T-helper 1 cell treated with Interleukin-12 subunit alpha and Interleukin-12 subunit beta and Interleukin-4 antibody, amounts not matched to agents 30 ng/mL and 1 ng/mL, for 36 hours (primary cell): ENCODE data around the gene FAM81A. TPM values are rescaled to one million over a fixed set of nuclear protein-coding genes. Genes with fewer than 3 reads are reported as not detected.
"Not testable (repeated sequence)": the region's sequence is repeated elsewhere in the genome, so short reads cannot be mapped to it uniquely, and the experiment has no call there.

ENCODE experiments used
- intact Hi-C: fragments of 100-400 bp; cut with micrococcal nuclease; formaldehyde crosslinking; loops from one replicate; pipeline ENCODE4 v1.15.1; 2024
- total RNA-seq: library from RNA; stranded (reverse); gene quantifications from 2 replicates; pipeline ENCODE4 v1.2.3, GENCODE V29; 2022

The FAM81A gene
- 0.17 and 0.78 TPM in 2 replicates for total RNA-seq

- intact Hi-C loops: loop anchor here (5.0 kb wide), 1 partner anchor 191 kb away; no protein-coding TSS in a partner anchor
These were observed at the start of gene FAM81A for GRCh38 chr15:59437817-59438624. Gene FAM81A (plus strand): TSS chr15:59438186. CDS start chr15:59458627, 20,441 bp downstream.

DNA sequence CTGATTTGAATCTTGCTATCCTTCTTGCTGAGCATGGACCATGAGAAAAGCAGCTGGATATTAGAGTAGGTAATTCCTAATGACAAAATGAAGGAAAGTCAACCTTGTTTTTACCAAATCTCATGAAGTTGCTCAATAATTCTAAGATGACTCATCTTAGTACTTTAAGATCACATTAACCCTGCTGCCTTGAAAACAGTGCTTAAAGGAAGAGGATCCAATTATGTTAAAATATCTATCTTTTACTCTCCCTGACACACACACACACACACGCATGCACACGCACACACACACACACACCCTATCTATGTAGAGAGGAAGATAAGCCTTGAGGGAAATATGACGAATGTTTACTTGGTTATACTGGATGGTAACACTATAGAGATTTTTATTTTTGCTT, 49.3 kb upstream of the FAM81A start:
- intact Hi-C loops: no loop called here

DNA sequence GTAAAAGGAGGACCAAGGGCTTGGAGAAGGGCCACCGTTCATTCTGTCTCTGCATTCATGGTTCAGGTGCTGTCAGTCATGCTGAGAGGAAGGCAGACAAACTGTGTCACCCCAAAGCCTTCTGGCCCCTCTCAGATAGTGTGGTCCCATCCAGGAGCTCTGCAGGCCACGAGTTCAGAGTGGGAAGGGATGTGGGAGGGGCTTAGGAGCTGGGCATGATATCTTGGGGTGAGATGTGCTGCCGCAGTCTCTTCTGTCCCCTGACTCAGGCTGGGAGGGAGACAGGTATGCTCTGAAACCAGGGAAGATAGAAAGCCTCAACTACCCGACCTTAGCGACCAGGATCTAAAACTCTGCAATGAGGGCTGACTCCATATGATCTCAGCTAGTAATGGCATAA, 45.7 kb upstream of the FAM81A start:
- intact Hi-C loops: no loop called here

- intact Hi-C loops: no loop called here
These were observed 43.8 kb upstream of the FAM81A start for GRCh38 chr15:59394166-59394661.

- intact Hi-C loops: no loop called here
These were observed 41.8 kb upstream of the FAM81A start for GRCh38 chr15:59396211-59396610.

DNA sequence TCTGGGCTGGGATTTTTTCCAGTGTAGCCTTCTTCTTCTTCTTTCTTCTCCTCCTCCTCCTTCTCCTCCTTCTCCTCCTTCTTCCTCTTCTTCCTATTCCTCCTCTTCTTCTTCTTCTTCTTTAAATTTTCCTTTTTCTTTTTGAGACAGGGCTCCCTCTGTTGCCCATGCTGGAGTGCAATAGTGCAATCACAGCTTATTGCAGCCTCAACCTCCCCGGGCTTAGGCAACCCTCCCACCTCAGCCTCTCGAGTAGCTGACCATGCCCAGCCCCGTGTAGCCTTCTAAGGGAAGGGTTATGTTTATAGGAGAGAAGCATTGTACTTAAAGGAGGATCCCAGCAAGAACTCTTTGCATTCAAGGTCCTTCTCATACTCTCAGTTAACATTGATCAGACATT, 41.3 kb upstream of the FAM81A start:
- intact Hi-C loops: no loop called here

DNA sequence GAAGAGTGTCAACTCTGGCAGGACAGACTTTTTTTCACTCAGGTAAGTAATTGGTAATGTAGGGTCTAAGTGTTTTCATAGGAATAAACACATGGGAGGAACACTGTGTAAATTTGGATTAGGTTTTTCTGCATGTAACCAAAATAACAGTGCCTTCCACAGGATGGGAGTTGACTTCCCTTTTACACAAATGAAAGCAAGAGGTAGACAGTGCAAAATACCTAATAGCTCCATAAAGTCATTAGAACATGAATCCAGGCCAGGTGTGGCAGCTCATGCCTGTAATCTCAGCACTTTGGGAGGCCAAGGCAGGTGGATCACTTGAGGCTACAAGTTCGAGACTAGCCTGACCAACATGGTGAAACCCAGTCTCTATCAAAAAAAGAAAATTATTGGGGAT, 39.8 kb upstream of the FAM81A start:
- intact Hi-C loops: no loop called here

DNA sequence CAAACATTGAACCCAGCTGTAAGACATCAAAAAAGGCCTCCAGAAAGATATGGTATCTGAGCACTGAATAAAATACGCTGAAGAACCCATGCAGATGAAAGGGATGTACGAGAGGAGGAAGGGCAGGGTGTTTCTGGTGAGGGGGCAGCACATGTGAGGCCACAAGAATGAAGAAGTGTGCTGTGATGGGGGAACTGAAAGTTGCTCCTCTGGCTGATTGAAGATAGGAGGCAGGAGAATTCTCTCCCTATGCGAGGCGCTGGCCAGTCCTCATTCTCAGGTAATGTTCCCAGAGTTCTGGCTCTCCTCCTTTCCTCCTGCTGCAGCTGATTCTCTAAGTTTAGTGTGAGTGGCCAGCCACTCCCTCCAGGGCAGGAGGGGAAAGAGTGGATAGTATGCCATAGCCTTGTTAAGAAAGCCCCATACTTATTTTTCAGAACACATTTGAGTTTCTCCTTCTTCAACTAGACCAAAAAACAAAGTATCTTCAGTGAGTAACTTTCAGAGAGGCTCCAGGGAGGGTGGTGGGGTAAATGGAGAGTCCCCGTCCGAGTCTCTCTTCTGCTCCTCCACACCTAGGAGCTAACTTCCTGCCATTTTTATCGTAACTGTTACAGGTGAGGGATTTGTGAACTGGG, 38.4 kb upstream of the FAM81A start:
- intact Hi-C loops: no loop called here

DNA sequence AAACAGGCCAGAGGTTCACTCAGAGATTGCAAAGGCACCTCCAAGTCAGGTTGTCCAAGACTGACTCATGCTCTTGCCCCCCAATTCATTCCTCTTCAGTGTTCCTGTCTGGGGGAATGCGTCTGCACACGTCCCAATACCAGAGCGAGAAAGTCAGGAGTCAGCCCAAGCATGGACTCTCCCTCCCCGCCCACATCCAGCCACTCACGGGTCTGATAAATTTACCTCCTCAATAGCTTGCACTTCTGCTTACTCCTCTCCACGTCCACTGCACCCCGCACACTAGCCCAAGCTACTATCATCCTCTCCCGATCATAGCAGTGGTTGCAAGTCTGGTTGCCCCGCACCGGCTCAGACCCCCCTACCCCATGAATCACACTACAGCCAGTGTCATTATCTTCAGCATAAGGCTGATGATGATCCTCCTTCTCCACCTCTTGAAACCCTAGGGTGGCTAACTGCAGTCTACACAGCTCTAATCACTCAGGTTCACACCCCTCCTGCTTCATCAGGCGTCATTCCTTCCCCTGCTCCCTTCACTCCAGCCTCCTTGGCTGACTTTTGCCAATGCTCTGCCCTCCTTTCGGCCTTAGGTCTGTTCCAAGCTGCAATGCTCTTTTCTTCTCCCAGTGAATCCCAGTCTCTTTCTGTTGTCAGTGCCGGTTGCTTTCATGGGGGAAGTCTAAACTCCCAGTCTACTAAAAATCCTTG, 37.7 kb upstream of the FAM81A start:
- intact Hi-C loops: no loop called here

- intact Hi-C loops: not testable (repeated sequence)
These were observed 36.7 kb upstream of the FAM81A start for GRCh38 chr15:59401051-59401823.

DNA sequence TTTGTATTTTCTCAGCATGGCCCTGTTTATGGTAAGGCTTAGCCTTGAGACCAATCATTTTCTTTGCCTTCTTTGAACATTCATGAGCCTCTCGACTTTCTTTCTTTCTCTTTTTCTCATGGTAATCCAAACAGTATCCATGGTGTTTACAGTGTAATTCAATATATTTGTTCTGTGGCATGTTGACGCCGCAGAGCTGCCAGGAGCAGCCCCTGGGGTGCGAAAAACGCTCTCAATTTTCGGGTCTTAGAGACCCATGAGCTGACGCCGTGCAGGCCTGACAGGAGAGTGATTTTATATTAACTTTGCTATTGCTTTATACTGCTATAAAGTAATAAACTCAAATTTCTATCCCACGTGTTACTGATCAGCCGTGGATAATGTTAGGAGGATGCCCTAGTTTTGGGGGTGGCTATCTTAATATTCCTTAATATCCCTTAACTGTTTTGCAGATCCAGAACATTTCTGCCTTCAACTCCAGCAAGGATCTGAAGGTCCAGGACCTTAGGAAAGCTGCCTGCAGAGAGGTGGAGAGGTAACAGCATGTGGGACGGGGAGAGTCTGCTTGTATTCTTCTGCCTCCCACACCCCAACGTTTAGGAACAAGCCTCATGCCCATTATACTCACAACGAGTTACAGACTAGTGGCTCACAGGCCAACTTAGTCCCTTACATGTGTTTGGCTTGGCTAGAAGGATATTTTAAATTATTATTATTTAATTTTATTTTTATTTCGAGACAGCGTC, 36.0 kb upstream of the FAM81A start:
- intact Hi-C loops: no loop called here

- intact Hi-C loops: no loop called here
These were observed 32.9 kb upstream of the FAM81A start for GRCh38 chr15:59405079-59405478.

GRCh38 chr15:59406446-59406845, 31.5 kb upstream of the FAM81A start:
- intact Hi-C loops: no loop called here

GRCh38 chr15:59407946-59408345, 30.0 kb upstream of the FAM81A start:
- intact Hi-C loops: no loop called here

DNA sequence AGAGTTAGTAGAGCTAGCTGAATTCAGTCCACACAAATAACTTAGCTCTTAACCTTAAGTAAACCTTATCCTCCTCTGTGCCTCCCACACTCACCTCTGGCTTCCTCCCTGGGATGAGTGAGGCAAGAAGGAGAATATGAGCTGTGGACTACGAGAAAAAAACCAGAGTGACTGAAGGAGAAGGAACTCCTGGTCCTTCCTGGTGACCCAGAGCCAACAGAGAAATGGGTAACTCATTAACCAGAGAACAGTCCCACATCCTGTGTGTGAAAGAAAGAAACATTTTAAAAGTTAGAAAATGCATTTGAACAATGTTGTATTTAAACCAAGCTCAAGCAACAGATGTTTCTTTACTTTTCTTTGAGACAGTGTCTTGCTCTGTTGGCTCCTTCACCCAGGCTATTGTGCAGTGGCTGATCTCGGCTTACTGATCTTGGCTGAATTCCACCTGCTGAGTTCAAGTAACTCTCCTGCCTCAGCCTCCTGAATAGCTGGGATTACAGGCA, 27.5 kb upstream of the FAM81A start:
- intact Hi-C loops: no loop called here

DNA sequence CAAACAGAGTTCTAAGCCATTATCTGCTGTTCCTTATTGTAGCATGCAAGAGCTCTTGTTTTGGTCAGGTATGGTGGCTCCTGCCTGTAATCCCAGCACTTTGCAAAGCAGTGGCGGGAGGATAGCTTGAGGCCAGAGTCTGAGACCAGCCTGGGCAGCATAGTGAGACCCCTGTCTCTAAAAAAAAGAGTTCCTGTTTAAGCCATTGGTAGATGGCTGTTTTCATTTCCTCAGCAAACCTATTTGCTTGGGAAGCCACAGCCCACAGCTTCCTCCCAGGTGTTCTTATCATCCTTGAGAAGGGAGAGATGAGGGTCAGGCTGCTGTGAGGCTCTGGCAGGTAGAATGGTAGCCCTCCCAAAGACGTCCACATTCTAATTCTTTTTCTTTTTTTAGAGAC, 24.4 kb upstream of the FAM81A start:
- intact Hi-C loops: no loop called here

GRCh38 chr15:59416816-59417215, 21.2 kb upstream of the FAM81A start:
- intact Hi-C loops: no loop called here

- intact Hi-C loops: no loop called here
These were observed 18.8 kb upstream of the FAM81A start for GRCh38 chr15:59419170-59419569.

- intact Hi-C loops: no loop called here
These were observed 17.9 kb upstream of the FAM81A start for GRCh38 chr15:59420108-59420507.

DNA sequence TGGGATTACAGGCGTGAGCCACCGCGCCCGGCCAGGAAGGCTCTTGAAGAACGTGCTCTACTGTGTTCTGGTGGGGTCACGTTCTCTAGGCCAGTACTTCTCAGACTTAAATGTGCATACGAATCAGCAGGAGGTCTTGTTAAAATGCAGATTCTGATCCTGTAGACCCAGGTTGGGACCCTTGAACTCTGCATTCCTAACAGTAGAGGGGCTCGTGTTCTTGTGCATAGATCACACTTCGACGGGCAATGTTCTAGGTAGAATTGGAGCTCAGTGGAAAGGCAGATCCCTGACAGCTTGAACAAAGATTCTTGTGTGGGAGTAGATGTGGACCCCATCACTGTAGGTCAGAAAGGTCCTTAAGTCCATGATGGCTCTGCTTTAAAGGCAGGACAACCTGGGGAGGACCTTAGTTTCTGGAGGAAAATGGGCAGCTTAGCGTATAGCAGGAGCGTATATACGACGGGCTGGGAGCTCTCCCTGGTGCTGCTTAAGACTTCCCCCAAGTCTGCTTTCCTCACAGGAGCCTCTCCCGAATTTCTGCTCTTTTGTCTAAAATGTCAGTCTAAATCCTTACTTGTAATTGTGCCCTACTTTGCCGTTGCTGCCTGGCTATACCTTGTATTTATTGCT, 16.9 kb upstream of the FAM81A start:
- intact Hi-C loops: no loop called here
